K562 (cell line): ENCODE data around the gene ARF1.
"Not testable (repeated sequence)": the region's sequence is repeated elsewhere in the genome, so short reads cannot be mapped to it uniquely, and the experiment has no call there.

Experiments
- CSDE1 ChIP-seq, 2 experiments: fragments of 450-650 bp; IDR thresholded peaks; 2 replicates each; pipeline ENCODE4 v1.6.1; 2016; ENCODE audit warnings: mild to moderate bottlenecking in 1 of 2
- POLR2AphosphoS2 ChIP-seq: IDR thresholded peaks from 2 replicates; pipeline ENCODE4 v1.6.1; 2012; ENCODE audit warnings: low read length, improper control_type of control experiment
- SIN3A ChIP-seq, 2 experiments: fragments of 150-350 bp in 1 of 2; IDR thresholded peaks; 2 replicates each; pipeline ENCODE4 v1.6.1; 2011 to 2016; ENCODE audit warnings: borderline replicate concordance in 2 of 2, low read depth in 2 of 2, low read length in 2 of 2, mild to moderate bottlenecking in 2 of 2, moderate library complexity in 2 of 2; ENCODE audit not compliant: control insufficient read depth in 1 of 2
- SP1 ChIP-seq: sonication (generic); formaldehyde crosslinking; IDR thresholded peaks from 2 replicates; pipeline ENCODE4 v1.8.1; 2022; ENCODE audit warnings: mild to moderate bottlenecking, missing genetic modification reagents
- ZZZ3 ChIP-seq: fragments of 450-650 bp; IDR thresholded peaks from 2 replicates; pipeline ENCODE4 v1.6.1; 2016; ENCODE audit warnings: antibody characterized with exemption, mild to moderate bottlenecking, moderate library complexity
- TF ChIP-seq, protein P1 (sequence below), 3 experiments: IDR thresholded peaks in 2 of 3; conservative IDR thresholded peaks in 1 of 3; 2 replicates each; pipeline ENCODE4 v1.5.1; 2011 to 2012; ENCODE audit warnings: low read length in 3 of 3, mild to moderate bottlenecking in 3 of 3, control low read depth in 2 of 3, improper control_type of control experiment in 1 of 3, inconsistent platforms in 1 of 3, low read depth in 1 of 3, mixed read lengths in 1 of 3, moderate library complexity in 1 of 3; ENCODE audit not compliant: insufficient read depth in 2 of 3

DNA sequence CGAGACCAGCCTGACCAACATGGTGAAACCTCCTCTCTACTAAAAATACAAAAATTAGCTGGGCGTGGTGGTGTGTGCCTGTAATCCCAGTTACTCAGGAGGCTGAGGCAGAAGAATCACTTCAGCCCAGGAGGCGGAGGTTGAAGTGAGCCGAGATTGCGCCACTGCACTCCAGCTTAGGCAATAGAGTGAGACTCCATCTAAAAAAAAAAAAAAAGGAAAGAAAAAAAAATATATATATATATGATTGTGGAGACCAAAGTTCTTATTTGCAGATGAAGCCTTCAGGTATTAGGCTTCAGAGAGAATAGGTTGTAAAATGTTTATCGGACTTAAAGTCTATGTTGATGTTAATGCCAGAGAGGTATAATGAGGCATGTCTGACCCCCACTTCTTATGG is 28.8 kb downstream of the ARF1 start:
- not testable (repeated sequence) for TF ChIP-seq ZZZ3; CSDE1 (IDR thresholded peaks at IDR 0.05); SIN3A (IDR thresholded peaks at IDR 0.05; ENCODE audit: borderline replicate concordance in 2 of 2, control insufficient read depth in 1 of 2, low read depth in 2 of 2, low read length in 2 of 2); POLR2AphosphoS2; SP1 (CRISPR knock-in tag)
- TF ChIP-seq, protein P1, sequence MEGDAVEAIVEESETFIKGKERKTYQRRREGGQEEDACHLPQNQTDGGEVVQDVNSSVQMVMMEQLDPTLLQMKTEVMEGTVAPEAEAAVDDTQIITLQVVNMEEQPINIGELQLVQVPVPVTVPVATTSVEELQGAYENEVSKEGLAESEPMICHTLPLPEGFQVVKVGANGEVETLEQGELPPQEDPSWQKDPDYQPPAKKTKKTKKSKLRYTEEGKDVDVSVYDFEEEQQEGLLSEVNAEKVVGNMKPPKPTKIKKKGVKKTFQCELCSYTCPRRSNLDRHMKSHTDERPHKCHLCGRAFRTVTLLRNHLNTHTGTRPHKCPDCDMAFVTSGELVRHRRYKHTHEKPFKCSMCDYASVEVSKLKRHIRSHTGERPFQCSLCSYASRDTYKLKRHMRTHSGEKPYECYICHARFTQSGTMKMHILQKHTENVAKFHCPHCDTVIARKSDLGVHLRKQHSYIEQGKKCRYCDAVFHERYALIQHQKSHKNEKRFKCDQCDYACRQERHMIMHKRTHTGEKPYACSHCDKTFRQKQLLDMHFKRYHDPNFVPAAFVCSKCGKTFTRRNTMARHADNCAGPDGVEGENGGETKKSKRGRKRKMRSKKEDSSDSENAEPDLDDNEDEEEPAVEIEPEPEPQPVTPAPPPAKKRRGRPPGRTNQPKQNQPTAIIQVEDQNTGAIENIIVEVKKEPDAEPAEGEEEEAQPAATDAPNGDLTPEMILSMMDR (IDR thresholded peaks at IDR 0.05 in 2 of 3, conservative IDR thresholded peaks at IDR 0.05 in 1 of 3; ENCODE audit: insufficient read depth in 2 of 3, low read depth in 1 of 3, low read length in 3 of 3) = not testable (repeated sequence)
